ENCODE results near the gene HBEGF.

DNA sequence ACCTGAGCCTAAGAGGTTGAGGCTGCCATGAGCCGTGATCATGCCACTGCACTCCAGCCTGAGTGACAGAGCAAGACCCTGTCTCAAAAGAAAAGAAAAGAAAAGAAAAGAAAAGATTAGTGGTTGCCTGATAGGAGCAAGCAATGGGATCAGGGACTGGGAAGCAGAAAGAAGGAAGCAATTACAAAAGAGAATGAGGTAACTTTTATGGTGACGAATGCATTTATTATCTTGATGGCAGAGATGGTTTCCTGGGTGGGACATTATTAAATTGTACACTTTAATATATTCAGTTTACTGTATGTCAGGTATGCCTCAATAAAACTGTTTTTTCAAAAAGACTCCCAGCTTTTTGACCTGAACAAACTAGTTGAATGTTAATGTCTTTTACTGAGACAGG lies 36.0 kb downstream of the HBEGF start:
- TF ChIP-seq, protein P1, sequence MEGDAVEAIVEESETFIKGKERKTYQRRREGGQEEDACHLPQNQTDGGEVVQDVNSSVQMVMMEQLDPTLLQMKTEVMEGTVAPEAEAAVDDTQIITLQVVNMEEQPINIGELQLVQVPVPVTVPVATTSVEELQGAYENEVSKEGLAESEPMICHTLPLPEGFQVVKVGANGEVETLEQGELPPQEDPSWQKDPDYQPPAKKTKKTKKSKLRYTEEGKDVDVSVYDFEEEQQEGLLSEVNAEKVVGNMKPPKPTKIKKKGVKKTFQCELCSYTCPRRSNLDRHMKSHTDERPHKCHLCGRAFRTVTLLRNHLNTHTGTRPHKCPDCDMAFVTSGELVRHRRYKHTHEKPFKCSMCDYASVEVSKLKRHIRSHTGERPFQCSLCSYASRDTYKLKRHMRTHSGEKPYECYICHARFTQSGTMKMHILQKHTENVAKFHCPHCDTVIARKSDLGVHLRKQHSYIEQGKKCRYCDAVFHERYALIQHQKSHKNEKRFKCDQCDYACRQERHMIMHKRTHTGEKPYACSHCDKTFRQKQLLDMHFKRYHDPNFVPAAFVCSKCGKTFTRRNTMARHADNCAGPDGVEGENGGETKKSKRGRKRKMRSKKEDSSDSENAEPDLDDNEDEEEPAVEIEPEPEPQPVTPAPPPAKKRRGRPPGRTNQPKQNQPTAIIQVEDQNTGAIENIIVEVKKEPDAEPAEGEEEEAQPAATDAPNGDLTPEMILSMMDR (IDR thresholded peaks at IDR 0.05; ENCODE audit: low read length) = no peak
- no peak for TF ChIP-seq EZH2 (IDR thresholded peaks at IDR 0.05; ENCODE audit: borderline replicate concordance, low read length)
